HG02623 (cell line): Measurements from ENCODE around the gene HAGH.
A peak's percentile ranks its signal among the peaks of the same experiment; 100 is the strongest.
"Not testable (repeated sequence)": the region's sequence is repeated elsewhere in the genome, so short reads cannot be mapped to it uniquely, and the experiment has no call there.

Source experiments
- ATAC-seq: cut with Tn5 transposase; IDR thresholded peaks from one replicate; pipeline ENCODE4 v1.9.1; 2021; ENCODE audit warnings: moderate library complexity; ENCODE audit not compliant: unreplicated experiment

HAGH gene

GRCh38 chr16:1826691-1827573 is at the start of gene HAGH, which contains the start of gene FAHD1:
Gene HAGH (minus strand): TSS chr16:1826825. CDS start chr16:1826787, 38 bp downstream.
Gene FAHD1 (plus strand): TSS chr16:1827206. CDS start chr16:1827239, 33 bp downstream.
- peak; percentile 72 for ATAC-seq

- not testable (repeated sequence) for ATAC-seq
Observed at GRCh38 chr16:1876066-1876465, 49.4 kb upstream of the HAGH start.

- no peak for ATAC-seq
Observed at GRCh38 chr16:1874854-1875253, 48.2 kb upstream of the HAGH start.

GRCh38 chr16:1871974-1872635 is 45.5 kb upstream of the HAGH start, which contains the start of gene MEIOB:
Gene MEIOB (minus strand): TSS chr16:1872164. CDS start chr16:1868175, 3,989 bp downstream.
- ATAC-seq: no peak

GRCh38 chr16:1870365-1871082 is 43.9 kb upstream of the HAGH start:
- ATAC-seq: no peak

- ATAC-seq: no peak
Observed at GRCh38 chr16:1865902-1866690, 39.5 kb upstream of the HAGH start.

- no peak for ATAC-seq
Observed at GRCh38 chr16:1863681-1864460, 37.2 kb upstream of the HAGH start.

GRCh38 chr16:1862394-1862793 is 35.8 kb upstream of the HAGH start:
- no peak for ATAC-seq

GRCh38 chr16:1861730-1862129 is 35.1 kb upstream of the HAGH start:
- ATAC-seq: no peak

GRCh38 chr16:1859650-1860049 is 33.0 kb upstream of the HAGH start:
- ATAC-seq: no peak

- no peak for ATAC-seq
Observed at GRCh38 chr16:1858189-1858865, 31.7 kb upstream of the HAGH start.

GRCh38 chr16:1857433-1858097 is 30.9 kb upstream of the HAGH start:
- no peak for ATAC-seq

GRCh38 chr16:1851793-1852192 is 25.2 kb upstream of the HAGH start:
- ATAC-seq: no peak

GRCh38 chr16:1850981-1851380 is 24.4 kb upstream of the HAGH start:
- ATAC-seq: no peak

GRCh38 chr16:1846416-1846815 is 19.8 kb upstream of the HAGH start:
- ATAC-seq: no peak

GRCh38 chr16:1845985-1846384 is 19.4 kb upstream of the HAGH start:
- ATAC-seq: no peak

- no peak for ATAC-seq
Observed at GRCh38 chr16:1839554-1839953, 12.9 kb upstream of the HAGH start.

GRCh38 chr16:1834096-1834495 is 7.5 kb upstream of the HAGH start:
- ATAC-seq: no peak
